KMS-11 (cell line): ENCODE measurements around the gene DOCK10.

Experiments
- H2AFZ ChIP-seq: fragments of 200-600 bp; sonication (generic); 2 replicates; pipeline ENCODE4 v1.6.1; 2016; ENCODE audit warnings: antibody characterized with exemption, mixed run types, low read depth
- H3K27ac ChIP-seq: fragments of 200-600 bp; sonication (generic); 2 replicates; pipeline ENCODE4 v1.6.1; 2016; ENCODE audit warnings: mild to moderate bottlenecking, mixed run types
- H3K27me3 ChIP-seq: fragments of 200-600 bp; sonication (generic); 2 replicates; pipeline ENCODE4 v1.6.1; 2017; ENCODE audit warnings: mild to moderate bottlenecking, low read depth, mixed run types, moderate library complexity; ENCODE audit not compliant: insufficient read depth
- H3K36me3 ChIP-seq: fragments of 200-600 bp; sonication (generic); 2 replicates; pipeline ENCODE4 v1.6.1; 2017; ENCODE audit warnings: mild to moderate bottlenecking, mixed run types; ENCODE audit not compliant: insufficient read depth
- H3K4me1 ChIP-seq: fragments of 200-600 bp; sonication (generic); 2 replicates; pipeline ENCODE4 v1.6.1; 2016; ENCODE audit warnings: mild to moderate bottlenecking, low read depth, mixed run types; ENCODE audit not compliant: poor library complexity, severe bottlenecking
- H3K4me2 ChIP-seq: fragments of 200-600 bp; sonication (generic); 2 replicates; pipeline ENCODE4 v1.7.0; 2016; ENCODE audit warnings: mild to moderate bottlenecking, mixed run types
- H3K4me3 ChIP-seq: fragments of 200-600 bp; sonication (generic); IDR thresholded peaks from 2 replicates; pipeline ENCODE4 v1.6.1; 2017; ENCODE audit warnings: low read depth, low read length, mixed read lengths; ENCODE audit not compliant: insufficient read depth
- H3K79me2 ChIP-seq: fragments of 200-600 bp; sonication (generic); 2 replicates; pipeline ENCODE4 v1.6.1; 2016; ENCODE audit warnings: low read depth, mixed run types; ENCODE audit not compliant: insufficient read depth
- H3K9ac ChIP-seq: fragments of 200-600 bp; sonication (generic); 2 replicates; pipeline ENCODE4 v1.6.1; 2016; ENCODE audit warnings: mild to moderate bottlenecking, mixed run types
- H4K20me1 ChIP-seq: fragments of 200-600 bp; sonication (generic); 2 replicates; pipeline ENCODE4 v1.6.1; 2016; ENCODE audit warnings: mild to moderate bottlenecking, mixed run types; ENCODE audit not compliant: insufficient read depth
- TF ChIP-seq, protein P1 (sequence below): fragments of 200-600 bp; sonication (generic); conservative IDR thresholded peaks from 2 replicates; pipeline ENCODE4 v1.6.1; 2017; ENCODE audit warnings: low read depth, mild to moderate bottlenecking, antibody characterized with exemption, low read length, moderate library complexity, mixed read lengths

Gene DOCK10

DNA sequence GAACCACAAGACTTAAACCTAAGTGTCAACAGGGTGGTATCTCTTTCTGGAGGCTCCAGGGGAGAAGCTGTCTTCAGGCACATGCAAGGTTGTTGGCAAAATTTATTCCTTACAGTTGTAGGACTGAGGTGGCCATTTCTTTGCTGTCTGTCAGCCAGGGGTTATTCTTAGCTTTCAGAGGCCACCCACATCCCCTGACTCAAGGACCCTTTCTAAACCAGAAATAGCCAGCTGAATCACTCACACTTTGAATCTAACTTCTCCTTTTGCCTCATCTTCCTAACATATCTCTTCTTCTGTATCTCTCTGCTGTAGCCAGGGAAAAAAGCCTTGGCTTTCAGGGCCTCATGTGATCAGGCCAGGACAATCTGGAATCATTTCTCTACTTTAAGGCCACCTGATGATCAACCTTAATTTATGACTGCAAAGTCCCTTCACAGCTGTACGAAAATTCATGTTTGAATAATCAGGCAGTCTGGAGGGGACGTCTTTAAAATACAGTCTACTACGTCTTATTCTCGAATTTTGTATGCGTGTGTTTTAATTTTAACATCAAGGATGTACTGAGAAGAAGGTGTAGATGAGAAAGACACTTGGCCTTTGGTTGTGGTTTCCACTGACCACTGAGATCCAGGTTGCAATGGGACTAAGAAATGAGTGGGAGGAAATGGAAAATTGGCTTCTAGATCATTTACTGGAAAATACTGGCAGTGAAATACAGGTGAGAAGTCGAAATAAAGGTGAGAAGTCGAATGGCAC is 90.4 kb downstream of the DOCK10 start:
- H3K4me1 ChIP-seq: no peaks in the 10 kb centered on the region
- no peaks in the 10 kb centered on the region for H3K79me2 ChIP-seq
- H3K27me3 ChIP-seq: no peaks in the 10 kb centered on the region
- no peak overlapping the region for H3K4me3 ChIP-seq
- no peak overlapping the region for H3K27ac ChIP-seq
- H2AFZ ChIP-seq: no peak overlapping the region
- no peak overlapping the region for H3K4me2 ChIP-seq
- TF ChIP-seq, protein P1, sequence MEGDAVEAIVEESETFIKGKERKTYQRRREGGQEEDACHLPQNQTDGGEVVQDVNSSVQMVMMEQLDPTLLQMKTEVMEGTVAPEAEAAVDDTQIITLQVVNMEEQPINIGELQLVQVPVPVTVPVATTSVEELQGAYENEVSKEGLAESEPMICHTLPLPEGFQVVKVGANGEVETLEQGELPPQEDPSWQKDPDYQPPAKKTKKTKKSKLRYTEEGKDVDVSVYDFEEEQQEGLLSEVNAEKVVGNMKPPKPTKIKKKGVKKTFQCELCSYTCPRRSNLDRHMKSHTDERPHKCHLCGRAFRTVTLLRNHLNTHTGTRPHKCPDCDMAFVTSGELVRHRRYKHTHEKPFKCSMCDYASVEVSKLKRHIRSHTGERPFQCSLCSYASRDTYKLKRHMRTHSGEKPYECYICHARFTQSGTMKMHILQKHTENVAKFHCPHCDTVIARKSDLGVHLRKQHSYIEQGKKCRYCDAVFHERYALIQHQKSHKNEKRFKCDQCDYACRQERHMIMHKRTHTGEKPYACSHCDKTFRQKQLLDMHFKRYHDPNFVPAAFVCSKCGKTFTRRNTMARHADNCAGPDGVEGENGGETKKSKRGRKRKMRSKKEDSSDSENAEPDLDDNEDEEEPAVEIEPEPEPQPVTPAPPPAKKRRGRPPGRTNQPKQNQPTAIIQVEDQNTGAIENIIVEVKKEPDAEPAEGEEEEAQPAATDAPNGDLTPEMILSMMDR: no peak
- no peaks in the 10 kb centered on the region for H3K36me3 ChIP-seq
- H3K9ac ChIP-seq: no peak overlapping the region
- no peaks in the 10 kb centered on the region for H4K20me1 ChIP-seq

DNA sequence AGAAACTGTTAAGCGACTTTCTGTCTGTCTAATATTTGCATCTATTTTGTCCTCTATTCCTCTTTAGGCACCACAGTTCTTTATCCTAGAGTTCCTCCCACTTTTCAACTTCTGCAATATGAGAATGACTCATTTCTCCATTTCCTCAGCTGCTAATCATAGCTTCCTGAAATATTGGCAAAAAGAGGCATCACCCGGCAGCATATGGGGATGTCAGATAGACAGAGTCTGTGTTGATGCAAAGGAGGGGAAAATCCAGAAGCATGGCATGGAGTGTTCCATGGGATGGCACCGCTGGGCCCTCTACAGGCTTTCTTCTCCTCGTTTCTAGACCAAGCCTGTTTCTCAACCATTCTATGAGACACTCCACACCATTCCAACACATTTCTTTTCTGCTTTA is 93.4 kb downstream of the DOCK10 start:
- TF ChIP-seq, protein P1: no peak
- Histone ChIP-seq H3K4me2 (no peak overlapping the region), H3K4me1 (no peaks in the 10 kb centered on the region), H3K4me3 (no peak overlapping the region), H4K20me1 (no peaks in the 10 kb centered on the region), H3K79me2 (no peaks in the 10 kb centered on the region), H3K36me3 (no peaks in the 10 kb centered on the region), H3K27me3 (no peaks in the 10 kb centered on the region), H3K9ac (no peak overlapping the region), H2AFZ (no peak overlapping the region), H3K27ac (no peak overlapping the region)

DNA sequence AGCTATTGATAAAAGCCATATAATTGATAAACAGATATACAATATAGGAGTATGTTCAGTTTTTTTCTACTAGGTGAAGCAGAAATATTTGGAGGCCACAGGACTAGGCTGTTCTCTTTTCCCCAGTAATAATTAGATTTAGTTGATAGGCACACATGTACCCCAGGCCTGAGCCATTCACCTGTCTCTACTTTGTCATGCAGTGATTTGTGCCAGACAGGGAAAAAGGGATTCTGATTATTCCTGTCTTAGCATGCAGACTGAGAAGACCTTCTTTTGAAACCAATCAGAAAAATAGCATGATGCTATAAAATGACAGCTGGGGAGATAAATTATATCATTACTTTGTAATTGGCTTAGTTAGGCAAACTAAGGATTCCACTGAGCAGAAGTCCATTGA is 94.3 kb downstream of the DOCK10 start:
- Histone ChIP-seq H3K4me3 (no peak overlapping the region), H3K27ac (no peak overlapping the region), H3K79me2 (no peaks in the 10 kb centered on the region), H3K4me2 (no peak overlapping the region), H3K27me3 (no peaks in the 10 kb centered on the region), H3K36me3 (no peaks in the 10 kb centered on the region), H4K20me1 (no peaks in the 10 kb centered on the region), H3K9ac (no peak overlapping the region), H2AFZ (no peak overlapping the region), H3K4me1 (no peaks in the 10 kb centered on the region)
- TF ChIP-seq, protein P1: no peak

DNA sequence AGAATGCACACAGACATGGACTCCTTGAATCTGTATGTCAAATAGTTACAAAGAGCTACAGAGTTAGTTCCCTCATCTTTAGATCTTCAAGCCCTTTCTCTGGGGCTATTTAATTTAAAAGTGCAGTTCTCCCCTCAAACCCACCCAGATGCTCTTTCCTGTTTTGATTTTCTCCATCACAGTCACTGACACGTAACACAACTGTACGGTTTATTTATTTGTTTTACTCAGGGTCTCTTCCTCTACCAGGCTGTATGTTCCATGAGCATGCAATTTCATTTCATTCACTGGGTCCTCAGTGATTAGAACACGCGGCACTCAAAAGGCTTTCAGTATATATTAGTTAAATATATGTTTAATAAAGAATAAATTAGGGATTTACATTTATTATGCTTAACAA is 94.7 kb downstream of the DOCK10 start:
- H3K4me1 ChIP-seq: no peaks in the 10 kb centered on the region
- no peak overlapping the region for H3K4me2 ChIP-seq
- H4K20me1 ChIP-seq: no peaks in the 10 kb centered on the region
- no peak overlapping the region for H3K27ac ChIP-seq
- no peaks in the 10 kb centered on the region for H3K36me3 ChIP-seq
- TF ChIP-seq, protein P1: no peak
- no peaks in the 10 kb centered on the region for H3K27me3 ChIP-seq
- H3K9ac ChIP-seq: no peak overlapping the region
- H3K4me3 ChIP-seq: no peak overlapping the region
- H2AFZ ChIP-seq: no peak overlapping the region
- H3K79me2 ChIP-seq: no peaks in the 10 kb centered on the region
